Measurements from ENCODE around the gene NRP1. TPM values are rescaled to one million over a fixed set of nuclear protein-coding genes. Genes with fewer than 3 reads are reported as not detected.
A peak's percentile ranks its signal among the peaks of the same experiment; 100 is the strongest.

The NRP1 gene
- total RNA-seq, 6 experiments from 2014 or later: 14.7 to 61.7 (median 29.5) TPM

DNA sequence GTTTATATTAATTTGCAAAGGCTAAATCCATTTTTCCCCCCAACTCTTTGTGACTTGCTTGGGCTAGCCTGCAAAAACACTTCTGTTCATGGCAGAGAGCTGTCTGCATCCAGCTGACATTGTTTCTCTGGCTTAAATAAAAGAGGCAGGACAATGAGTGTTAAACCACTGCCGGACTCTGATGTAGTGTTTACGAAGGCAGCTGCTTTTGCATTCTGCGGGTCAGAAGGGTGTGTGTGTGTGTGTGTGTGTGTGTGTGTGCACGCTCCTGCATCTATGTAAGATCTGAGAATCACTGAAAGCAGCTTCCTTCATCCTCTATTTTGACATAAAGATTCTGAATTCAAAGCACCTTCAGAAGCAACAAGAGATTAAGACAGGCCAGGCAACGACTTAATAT, 28.3 kb downstream of the NRP1 start:
- Histone ChIP-seq H3K36me3 (no peaks in the 10 kb centered on the region), H3K4me1 (peaks cover 0 to 31% (median 3%) of the 10 kb centered on the region in 4 donors), H3K4me3 (no peak overlapping the region), H3K27ac (no peak overlapping the region), H3K9me3 (peaks cover 0 to 3% (median 0%) of the 10 kb centered on the region in 4 donors), H3K27me3 (no peaks in the 10 kb centered on the region)
- TF ChIP-seq POLR2A (IDR thresholded peaks at IDR 0.05): no peak
- TF ChIP-seq, protein P1, sequence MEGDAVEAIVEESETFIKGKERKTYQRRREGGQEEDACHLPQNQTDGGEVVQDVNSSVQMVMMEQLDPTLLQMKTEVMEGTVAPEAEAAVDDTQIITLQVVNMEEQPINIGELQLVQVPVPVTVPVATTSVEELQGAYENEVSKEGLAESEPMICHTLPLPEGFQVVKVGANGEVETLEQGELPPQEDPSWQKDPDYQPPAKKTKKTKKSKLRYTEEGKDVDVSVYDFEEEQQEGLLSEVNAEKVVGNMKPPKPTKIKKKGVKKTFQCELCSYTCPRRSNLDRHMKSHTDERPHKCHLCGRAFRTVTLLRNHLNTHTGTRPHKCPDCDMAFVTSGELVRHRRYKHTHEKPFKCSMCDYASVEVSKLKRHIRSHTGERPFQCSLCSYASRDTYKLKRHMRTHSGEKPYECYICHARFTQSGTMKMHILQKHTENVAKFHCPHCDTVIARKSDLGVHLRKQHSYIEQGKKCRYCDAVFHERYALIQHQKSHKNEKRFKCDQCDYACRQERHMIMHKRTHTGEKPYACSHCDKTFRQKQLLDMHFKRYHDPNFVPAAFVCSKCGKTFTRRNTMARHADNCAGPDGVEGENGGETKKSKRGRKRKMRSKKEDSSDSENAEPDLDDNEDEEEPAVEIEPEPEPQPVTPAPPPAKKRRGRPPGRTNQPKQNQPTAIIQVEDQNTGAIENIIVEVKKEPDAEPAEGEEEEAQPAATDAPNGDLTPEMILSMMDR (IDR thresholded peaks at IDR 0.05): no peak
- ATAC-seq (peak in 1 of 4 donors; percentile 23), DNase-seq (no peak)
- intact Hi-C loops (cut with DNase I): no loop called here
- WGBS (ENCODE audit: insufficient coverage, low coverage, low lambda C conversion rate, missing lambda C conversion rate): 41% methylated on average over 5 of the region's 5 CpGs

DNA sequence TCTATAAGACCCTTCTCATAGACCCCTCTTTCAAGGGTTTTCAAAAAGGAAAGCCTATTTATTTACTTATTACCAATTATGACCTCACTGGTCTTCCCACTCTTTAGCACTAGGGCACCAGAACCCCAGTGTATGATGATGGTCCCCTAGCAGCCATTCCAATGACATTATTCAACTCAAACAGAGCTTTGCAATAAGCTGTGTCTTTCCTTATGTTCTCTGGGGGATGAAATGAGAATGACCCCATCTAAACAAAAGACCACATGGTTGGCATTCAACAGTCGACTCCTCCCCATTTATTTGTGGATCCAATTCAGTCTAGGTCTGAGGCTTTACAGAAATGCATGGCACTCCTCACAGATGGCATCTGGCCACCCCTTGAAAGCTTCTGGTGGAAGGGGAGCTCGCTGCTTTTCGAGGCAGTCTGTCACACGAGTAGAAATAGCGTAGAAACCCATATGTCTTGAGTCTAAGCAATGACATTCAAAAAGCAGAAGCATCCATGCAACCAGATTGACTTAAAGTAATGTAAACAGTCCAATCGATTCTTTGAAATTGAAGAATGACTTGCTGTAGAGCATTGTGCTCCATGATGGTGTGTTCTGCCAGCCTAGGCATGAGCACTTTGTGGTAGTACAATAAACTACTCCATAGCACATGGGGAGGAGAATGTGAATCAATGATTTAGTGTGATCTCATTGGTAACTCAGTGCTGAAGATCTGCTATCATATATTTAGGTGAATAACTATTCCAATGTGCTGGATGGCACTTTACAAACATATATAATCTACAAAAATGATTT, 29.8 kb downstream of the NRP1 start:
- 80% methylated on average over 4 of the region's 6 CpGs for WGBS (ENCODE audit: insufficient coverage, low coverage, low lambda C conversion rate, missing lambda C conversion rate)
- DNase-seq: no peak
- Histone ChIP-seq H3K4me3 (no peak overlapping the region), H3K27me3 (no peaks in the 10 kb centered on the region), H3K4me1 (peaks cover 0 to 41% (median 3%) of the 10 kb centered on the region in 4 donors), H3K9me3 (peaks cover 0 to 3% (median 0%) of the 10 kb centered on the region in 4 donors), H3K27ac (peak overlapping the region in 1 of 3 donors; percentile 5), H3K36me3 (no peaks in the 10 kb centered on the region)
- intact Hi-C loops (cut with DNase I): no loop called here
- TF ChIP-seq, protein P1 (IDR thresholded peaks at IDR 0.05): no peak
- TF ChIP-seq POLR2A (IDR thresholded peaks at IDR 0.05): no peak
- no peak for ATAC-seq

DNA sequence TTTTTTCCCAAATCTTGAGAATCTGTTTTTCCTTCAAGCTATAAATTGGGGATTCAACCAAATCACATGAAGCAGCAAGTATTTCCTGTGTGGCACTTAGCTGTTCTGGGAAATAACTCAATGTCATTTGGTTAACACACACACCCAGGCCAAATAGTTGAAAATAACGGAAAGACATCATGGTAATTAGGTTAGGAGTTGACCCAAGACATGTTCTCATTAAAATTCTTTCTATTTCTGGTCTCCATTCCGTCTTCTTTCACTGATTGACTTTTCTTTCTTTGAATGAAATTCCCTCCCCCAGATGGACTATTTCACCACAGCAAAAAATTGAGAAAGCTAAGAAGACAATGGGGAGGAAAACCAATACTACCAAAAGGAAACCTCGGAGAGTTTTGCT, 30.5 kb downstream of the NRP1 start:
- no peak for TF ChIP-seq POLR2A (IDR thresholded peaks at IDR 0.05)
- TF ChIP-seq, protein P1 (IDR thresholded peaks at IDR 0.05): no peak
- no peaks in the 10 kb centered on the region for H3K27me3 ChIP-seq
- H3K27ac ChIP-seq: peak overlapping the region in 1 of 3 donors; percentile 5
- H3K4me3 ChIP-seq: no peak overlapping the region
- peaks cover 0 to 3% (median 0%) of the 10 kb centered on the region in 4 donors for H3K9me3 ChIP-seq
- 47% methylated on average over 3 of the region's 3 CpGs for WGBS (ENCODE audit: insufficient coverage, low coverage, low lambda C conversion rate, missing lambda C conversion rate)
- DNase-seq (no peak), ATAC-seq (no peak)
- intact Hi-C loops (cut with DNase I): no loop called here
- no peaks in the 10 kb centered on the region for H3K36me3 ChIP-seq
- peaks cover 0 to 41% (median 3%) of the 10 kb centered on the region in 4 donors for H3K4me1 ChIP-seq

DNA sequence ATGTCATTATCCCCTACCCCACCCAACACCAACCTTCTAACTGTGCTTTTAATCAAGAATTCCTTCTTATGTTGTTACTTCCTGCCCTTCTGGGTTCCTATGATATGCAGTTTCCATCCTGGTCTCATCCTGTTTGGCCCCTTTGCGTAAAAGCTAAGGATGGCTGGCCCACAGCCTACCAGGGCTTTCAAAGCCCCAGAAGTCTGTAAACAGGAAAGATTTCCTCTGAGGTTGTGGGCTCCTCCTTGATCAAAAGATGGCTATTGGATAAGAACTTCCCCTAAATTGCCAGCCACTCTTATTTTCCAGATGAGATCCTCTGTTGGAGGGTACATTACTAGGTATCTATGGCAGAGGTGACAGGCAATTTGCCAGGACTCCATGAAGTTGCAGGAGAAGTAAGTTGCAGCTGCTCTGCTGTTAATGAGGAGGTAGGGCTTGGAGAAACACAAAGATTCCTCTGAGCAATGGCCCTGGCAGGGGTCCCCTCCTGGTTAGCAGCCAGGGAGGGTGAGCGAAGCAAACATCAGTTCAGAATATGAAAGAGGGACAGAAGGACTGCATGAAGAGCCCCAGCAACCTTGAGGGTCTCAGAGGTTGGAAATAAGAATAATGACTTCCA, 32.1 kb downstream of the NRP1 start:
- H3K4me1 ChIP-seq: peaks cover 0 to 41% (median 3%) of the 10 kb centered on the region in 4 donors

More for the DNA sequence above, 32.1 kb downstream of the NRP1 start:
- Histone ChIP-seq H3K27ac (peak overlapping the region in 1 of 3 donors; percentile 2), H3K9me3 (no peaks in the 10 kb centered on the region), H3K36me3 (no peaks in the 10 kb centered on the region), H3K27me3 (no peaks in the 10 kb centered on the region), H3K4me3 (no peak overlapping the region)
- intact Hi-C loops (cut with DNase I): no loop called here
- DNase-seq (no peak), ATAC-seq (peak; percentile 30 to 72 (median 58))
- TF ChIP-seq POLR2A (IDR thresholded peaks at IDR 0.05): no peak
- TF ChIP-seq, protein P1 (IDR thresholded peaks at IDR 0.05): no peak
- whole genome bisulfite sequencing (ENCODE audit: insufficient coverage, low coverage, low lambda C conversion rate, missing lambda C conversion rate): 81% methylated on average over 2 of the region's 2 CpGs
